ENCODE data around the gene MYH6.
"Not testable (repeated sequence)": the region's sequence is repeated elsewhere in the genome, so short reads cannot be mapped to it uniquely, and the experiment has no call there.

The MYH6 gene

DNA sequence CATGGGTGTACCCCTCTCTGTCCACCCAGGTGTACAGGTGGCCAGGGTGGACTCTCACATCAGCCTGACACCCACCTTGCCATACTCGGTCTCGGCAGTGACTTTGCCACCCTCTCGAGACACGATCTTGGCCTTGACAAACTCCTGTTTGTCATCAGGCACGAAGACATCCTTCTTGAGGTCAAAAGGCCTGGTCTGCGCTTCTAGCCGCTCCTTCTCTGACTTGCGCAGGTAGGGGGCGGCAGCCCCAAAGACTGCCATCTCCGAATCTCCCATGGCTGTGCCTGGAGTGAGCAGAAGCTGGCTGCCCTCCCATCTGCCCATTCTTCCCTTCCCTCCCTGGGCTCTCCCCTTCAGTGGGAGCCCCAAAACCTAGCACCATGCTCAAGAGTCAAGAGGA lies 25.4 kb upstream of the MYH6 start:
- Histone ChIP-seq H3K4me2 (ENCODE audit: low read length) (no peak overlapping the region), H3K9me3 (replicated peaks; ENCODE audit: low read length) (no peaks in the 10 kb centered on the region), H3K4me1 (ENCODE audit: control insufficient read depth, insufficient read depth, low read length) (no peaks in the 10 kb centered on the region), H3K36me3 (ENCODE audit: insufficient read depth, low read length) (no peaks in the 10 kb centered on the region), H3K9ac (ENCODE audit: low read depth, low read length) (no peak overlapping the region), H3K4me3 (ENCODE audit: low read length) (no peak overlapping the region), H3K27me3 (ENCODE audit: control insufficient read depth, insufficient read depth, low read length) (peaks cover 41% of the 10 kb centered on the region)

DNA sequence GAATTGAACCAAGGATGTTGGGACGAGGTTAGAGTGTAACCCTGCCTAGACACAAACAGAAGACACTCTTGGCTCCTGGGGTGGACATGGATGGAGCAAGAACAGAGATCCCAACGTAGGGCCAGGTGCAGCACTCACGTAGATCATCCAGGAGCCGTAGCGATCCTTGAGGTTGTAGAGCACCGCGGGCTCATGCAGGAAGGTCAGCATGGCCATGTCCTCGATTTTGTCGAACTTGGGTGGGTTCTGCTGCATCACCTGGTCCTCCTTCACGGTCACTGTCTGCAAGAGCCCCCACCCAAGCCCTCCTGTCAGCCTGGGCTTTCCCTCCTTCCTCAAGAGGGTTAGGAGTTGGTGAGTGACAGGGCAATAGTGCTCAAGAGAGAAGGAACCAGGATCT lies 24.9 kb upstream of the MYH6 start:
- peaks cover 39% of the 10 kb centered on the region for H3K27me3 ChIP-seq (ENCODE audit: control insufficient read depth, insufficient read depth, low read length)
- no peaks in the 10 kb centered on the region for H3K9me3 ChIP-seq (replicated peaks; ENCODE audit: low read length)
- no peak overlapping the region for H3K4me3 ChIP-seq (ENCODE audit: low read length)
- no peaks in the 10 kb centered on the region for H3K4me1 ChIP-seq (ENCODE audit: control insufficient read depth, insufficient read depth, low read length)
- no peak overlapping the region for H3K4me2 ChIP-seq (ENCODE audit: low read length)
- H3K9ac ChIP-seq (ENCODE audit: low read depth, low read length): no peak overlapping the region
- no peaks in the 10 kb centered on the region for H3K36me3 ChIP-seq (ENCODE audit: insufficient read depth, low read length)

GRCh38 chr14:23432102-23432925 lies 24.2 kb upstream of the MYH6 start:
- peaks cover 37% of the 10 kb centered on the region for H3K27me3 ChIP-seq (ENCODE audit: control insufficient read depth, insufficient read depth, low read length)
- H3K36me3 ChIP-seq (ENCODE audit: insufficient read depth, low read length): no peaks in the 10 kb centered on the region
- no peak overlapping the region for H3K9ac ChIP-seq (ENCODE audit: low read depth, low read length)
- H3K4me1 ChIP-seq (ENCODE audit: control insufficient read depth, insufficient read depth, low read length): no peaks in the 10 kb centered on the region
- no peak overlapping the region for H3K4me2 ChIP-seq (ENCODE audit: low read length)
- no peaks in the 10 kb centered on the region for H3K9me3 ChIP-seq (replicated peaks; ENCODE audit: low read length)
- no peak overlapping the region for H3K4me3 ChIP-seq (ENCODE audit: low read length)

- no peaks in the 10 kb centered on the region for H3K4me1 ChIP-seq (ENCODE audit: control insufficient read depth, insufficient read depth, low read length)
- peaks cover 32% of the 10 kb centered on the region for H3K27me3 ChIP-seq (ENCODE audit: control insufficient read depth, insufficient read depth, low read length)
- H3K4me3 ChIP-seq (ENCODE audit: low read length): no peak overlapping the region
- no peaks in the 10 kb centered on the region for H3K9me3 ChIP-seq (replicated peaks; ENCODE audit: low read length)
- no peak overlapping the region for H3K9ac ChIP-seq (ENCODE audit: low read depth, low read length)
- H3K36me3 ChIP-seq (ENCODE audit: insufficient read depth, low read length): no peaks in the 10 kb centered on the region
- no peak overlapping the region for H3K4me2 ChIP-seq (ENCODE audit: low read length)
Observed at GRCh38 chr14:23431486-23431885, 23.4 kb upstream of the MYH6 start.

- no peaks in the 10 kb centered on the region for H3K4me1 ChIP-seq (ENCODE audit: control insufficient read depth, insufficient read depth, low read length)
- peaks cover 28% of the 10 kb centered on the region for H3K27me3 ChIP-seq (ENCODE audit: control insufficient read depth, insufficient read depth, low read length)
- no peaks in the 10 kb centered on the region for H3K9me3 ChIP-seq (replicated peaks; ENCODE audit: low read length)
- H3K4me3 ChIP-seq (ENCODE audit: low read length): no peak overlapping the region
- H3K4me2 ChIP-seq (ENCODE audit: low read length): no peak overlapping the region
- H3K36me3 ChIP-seq (ENCODE audit: insufficient read depth, low read length): no peaks in the 10 kb centered on the region
- H3K9ac ChIP-seq (ENCODE audit: low read depth, low read length): no peak overlapping the region
Observed at GRCh38 chr14:23430723-23431085, 22.6 kb upstream of the MYH6 start.

DNA sequence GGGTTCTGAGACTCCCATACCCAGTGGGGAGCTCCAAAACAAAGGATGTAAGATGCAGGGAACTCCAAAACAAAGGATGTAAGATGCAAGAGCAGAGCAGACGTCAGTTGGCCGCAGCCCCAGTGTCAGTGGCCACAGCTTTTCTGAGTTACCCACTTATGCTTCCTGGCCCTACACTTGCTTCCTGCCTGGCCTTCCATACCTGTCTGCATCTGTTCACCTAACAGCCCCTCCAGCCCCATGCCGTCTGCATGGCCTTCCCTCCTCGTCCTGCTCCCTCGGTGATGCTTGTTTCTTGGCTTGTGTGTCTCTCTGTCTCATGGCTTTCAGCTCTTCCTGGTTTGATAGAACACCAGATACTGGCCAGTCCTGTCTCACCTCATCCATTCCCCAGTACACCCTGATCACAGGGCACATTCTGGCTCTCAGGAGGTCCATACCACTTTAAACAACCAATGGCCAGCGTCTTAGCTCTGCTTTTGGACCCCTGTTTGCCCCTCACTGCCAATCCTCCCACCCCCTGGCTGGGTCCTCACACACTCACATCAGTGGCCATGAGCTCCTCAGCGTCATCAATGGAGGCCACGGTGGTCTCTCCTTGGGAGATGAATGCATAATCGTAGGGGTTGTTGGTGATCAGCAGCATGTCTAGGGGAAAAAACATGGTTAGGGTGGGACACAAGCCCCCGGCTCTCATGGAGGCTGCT lies 22.1 kb upstream of the MYH6 start:
- no peak overlapping the region for H3K4me2 ChIP-seq (ENCODE audit: low read length)
- no peaks in the 10 kb centered on the region for H3K4me1 ChIP-seq (ENCODE audit: control insufficient read depth, insufficient read depth, low read length)
- H3K9me3 ChIP-seq (replicated peaks; ENCODE audit: low read length): no peaks in the 10 kb centered on the region
- no peak overlapping the region for H3K4me3 ChIP-seq (ENCODE audit: low read length)
- H3K9ac ChIP-seq (ENCODE audit: low read depth, low read length): no peak overlapping the region
- no peaks in the 10 kb centered on the region for H3K36me3 ChIP-seq (ENCODE audit: insufficient read depth, low read length)
- H3K27me3 ChIP-seq (ENCODE audit: control insufficient read depth, insufficient read depth, low read length): peaks cover 25% of the 10 kb centered on the region

- H3K4me1 ChIP-seq (ENCODE audit: control insufficient read depth, insufficient read depth, low read length): no peaks in the 10 kb centered on the region
- H3K4me2 ChIP-seq (ENCODE audit: low read length): no peak overlapping the region
- no peak overlapping the region for H3K9ac ChIP-seq (ENCODE audit: low read depth, low read length)
- no peaks in the 10 kb centered on the region for H3K36me3 ChIP-seq (ENCODE audit: insufficient read depth, low read length)
- no peaks in the 10 kb centered on the region for H3K9me3 ChIP-seq (replicated peaks; ENCODE audit: low read length)
- H3K4me3 ChIP-seq (ENCODE audit: low read length): no peak overlapping the region
- H3K27me3 ChIP-seq (ENCODE audit: control insufficient read depth, insufficient read depth, low read length): peaks cover 19% of the 10 kb centered on the region
Observed at GRCh38 chr14:23428686-23429495, 20.8 kb upstream of the MYH6 start.

- not testable (repeated sequence) for H3K9me3 ChIP-seq (replicated peaks; ENCODE audit: low read length); H3K9ac ChIP-seq (ENCODE audit: low read depth, low read length); H3K4me1 ChIP-seq (ENCODE audit: control insufficient read depth, insufficient read depth, low read length); H3K4me2 ChIP-seq (ENCODE audit: low read length); H3K4me3 ChIP-seq (ENCODE audit: low read length); H3K36me3 ChIP-seq (ENCODE audit: insufficient read depth, low read length)
- H3K27me3 ChIP-seq (ENCODE audit: control insufficient read depth, insufficient read depth, low read length): peaks cover 20% of the 10 kb centered on the region
Observed at GRCh38 chr14:23425798-23426197, 17.7 kb upstream of the MYH6 start.

GRCh38 chr14:23425169-23425568 lies 17.1 kb upstream of the MYH6 start:
- Histone ChIP-seq H3K4me1 (ENCODE audit: control insufficient read depth, insufficient read depth, low read length) (no peaks in the 10 kb centered on the region), H3K9ac (ENCODE audit: low read depth, low read length) (no peak overlapping the region), H3K27me3 (ENCODE audit: control insufficient read depth, insufficient read depth, low read length) (peaks cover 26% of the 10 kb centered on the region), H3K36me3 (ENCODE audit: insufficient read depth, low read length) (no peaks in the 10 kb centered on the region), H3K9me3 (replicated peaks; ENCODE audit: low read length) (no peaks in the 10 kb centered on the region), H3K4me2 (ENCODE audit: low read length) (no peak overlapping the region), H3K4me3 (ENCODE audit: low read length) (no peak overlapping the region)

DNA sequence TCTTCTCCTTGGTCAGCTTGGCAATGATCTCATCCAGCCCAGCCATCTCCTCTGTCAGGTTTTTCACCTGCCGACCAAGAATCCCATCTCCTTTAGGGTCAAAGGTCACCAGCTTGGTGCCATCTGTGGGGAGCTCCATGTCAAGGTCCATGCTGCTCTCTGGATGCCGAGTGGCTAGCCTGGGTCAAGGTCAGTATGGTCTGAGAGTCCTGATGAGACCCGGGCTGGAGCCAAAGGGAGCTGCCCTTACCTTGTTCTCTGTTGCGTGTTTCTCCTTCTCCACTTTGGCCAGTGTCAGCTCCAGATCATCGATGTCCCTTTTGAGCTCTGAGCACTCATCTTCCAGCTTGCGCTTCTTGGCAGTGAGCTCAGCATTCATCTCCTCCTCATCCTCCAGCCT lies 15.6 kb upstream of the MYH6 start:
- Histone ChIP-seq H3K9ac (ENCODE audit: low read depth, low read length) (no peak overlapping the region), H3K36me3 (ENCODE audit: insufficient read depth, low read length) (no peaks in the 10 kb centered on the region), H3K9me3 (replicated peaks; ENCODE audit: low read length) (no peaks in the 10 kb centered on the region), H3K4me2 (ENCODE audit: low read length) (no peak overlapping the region), H3K27me3 (ENCODE audit: control insufficient read depth, insufficient read depth, low read length) (peaks cover 32% of the 10 kb centered on the region), H3K4me1 (ENCODE audit: control insufficient read depth, insufficient read depth, low read length) (no peaks in the 10 kb centered on the region), H3K4me3 (ENCODE audit: low read length) (no peak overlapping the region)

GRCh38 chr14:23421594-23421993 lies 13.5 kb upstream of the MYH6 start:
- Histone ChIP-seq H3K27me3 (ENCODE audit: control insufficient read depth, insufficient read depth, low read length) (peaks cover 28% of the 10 kb centered on the region), H3K36me3 (ENCODE audit: insufficient read depth, low read length) (no peaks in the 10 kb centered on the region), H3K4me1 (ENCODE audit: control insufficient read depth, insufficient read depth, low read length) (no peaks in the 10 kb centered on the region), H3K4me2 (ENCODE audit: low read length) (no peak overlapping the region), H3K9ac (ENCODE audit: low read depth, low read length) (no peak overlapping the region), H3K9me3 (replicated peaks; ENCODE audit: low read length) (no peaks in the 10 kb centered on the region), H3K4me3 (ENCODE audit: low read length) (no peak overlapping the region)
